Measurements from ENCODE around the gene CDK14.

GRCh38 chr7:90708841-90709317 is 112.8 kb downstream of the CDK14 start:
- TF ChIP-seq, protein P1, sequence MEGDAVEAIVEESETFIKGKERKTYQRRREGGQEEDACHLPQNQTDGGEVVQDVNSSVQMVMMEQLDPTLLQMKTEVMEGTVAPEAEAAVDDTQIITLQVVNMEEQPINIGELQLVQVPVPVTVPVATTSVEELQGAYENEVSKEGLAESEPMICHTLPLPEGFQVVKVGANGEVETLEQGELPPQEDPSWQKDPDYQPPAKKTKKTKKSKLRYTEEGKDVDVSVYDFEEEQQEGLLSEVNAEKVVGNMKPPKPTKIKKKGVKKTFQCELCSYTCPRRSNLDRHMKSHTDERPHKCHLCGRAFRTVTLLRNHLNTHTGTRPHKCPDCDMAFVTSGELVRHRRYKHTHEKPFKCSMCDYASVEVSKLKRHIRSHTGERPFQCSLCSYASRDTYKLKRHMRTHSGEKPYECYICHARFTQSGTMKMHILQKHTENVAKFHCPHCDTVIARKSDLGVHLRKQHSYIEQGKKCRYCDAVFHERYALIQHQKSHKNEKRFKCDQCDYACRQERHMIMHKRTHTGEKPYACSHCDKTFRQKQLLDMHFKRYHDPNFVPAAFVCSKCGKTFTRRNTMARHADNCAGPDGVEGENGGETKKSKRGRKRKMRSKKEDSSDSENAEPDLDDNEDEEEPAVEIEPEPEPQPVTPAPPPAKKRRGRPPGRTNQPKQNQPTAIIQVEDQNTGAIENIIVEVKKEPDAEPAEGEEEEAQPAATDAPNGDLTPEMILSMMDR (IDR thresholded peaks at IDR 0.05; ENCODE audit: low read depth, low read length): peak; percentile 96
- TF ChIP-seq EZH2phosphoT487 (IDR thresholded peaks at IDR 0.05; ENCODE audit: low read depth): no peak

Data from OCI-LY3 (cell line).